GM19035 (cell line): ENCODE data around the gene C16orf96.
A peak's percentile ranks its signal among the peaks of the same experiment; 100 is the strongest.

Experiments used
- ATAC-seq: cut with Tn5 transposase; IDR thresholded peaks from one replicate; pipeline ENCODE4 v1.9.1; 2021; ENCODE audit not compliant: unreplicated experiment

C16orf96 gene

DNA sequence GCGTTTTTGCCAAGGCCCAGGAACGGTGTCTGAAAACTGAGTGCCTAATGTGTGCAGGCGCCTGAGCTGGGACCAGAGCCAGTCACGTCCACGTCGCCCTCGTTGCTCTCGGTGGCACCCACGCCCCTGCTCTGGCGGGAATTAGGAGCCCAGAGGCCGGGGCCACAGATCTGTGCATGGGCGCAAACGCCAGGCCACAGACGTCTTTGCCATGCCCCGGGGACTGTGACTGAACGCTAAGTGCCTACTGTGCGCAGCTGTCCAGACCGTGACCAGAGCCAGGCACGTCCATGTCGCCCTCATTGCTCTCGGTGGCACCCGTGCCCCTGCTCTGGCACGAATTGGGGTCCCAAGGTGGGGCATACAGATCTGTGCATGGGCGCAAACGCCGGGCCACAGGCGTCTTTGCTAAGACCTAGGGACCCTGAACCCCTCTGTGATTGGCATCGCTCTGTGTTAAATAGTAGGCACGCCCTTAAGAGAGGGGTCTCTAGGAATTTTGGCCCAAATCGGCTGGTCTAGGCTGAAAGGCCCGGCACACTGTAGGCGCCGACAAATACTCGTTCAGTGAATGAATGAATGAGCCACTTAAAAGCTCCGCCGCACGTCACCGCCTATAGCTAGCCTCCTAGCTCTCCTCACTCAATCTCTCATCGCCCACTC lies 59.4 kb downstream of the C16orf96 start:
- ATAC-seq = no peak

DNA sequence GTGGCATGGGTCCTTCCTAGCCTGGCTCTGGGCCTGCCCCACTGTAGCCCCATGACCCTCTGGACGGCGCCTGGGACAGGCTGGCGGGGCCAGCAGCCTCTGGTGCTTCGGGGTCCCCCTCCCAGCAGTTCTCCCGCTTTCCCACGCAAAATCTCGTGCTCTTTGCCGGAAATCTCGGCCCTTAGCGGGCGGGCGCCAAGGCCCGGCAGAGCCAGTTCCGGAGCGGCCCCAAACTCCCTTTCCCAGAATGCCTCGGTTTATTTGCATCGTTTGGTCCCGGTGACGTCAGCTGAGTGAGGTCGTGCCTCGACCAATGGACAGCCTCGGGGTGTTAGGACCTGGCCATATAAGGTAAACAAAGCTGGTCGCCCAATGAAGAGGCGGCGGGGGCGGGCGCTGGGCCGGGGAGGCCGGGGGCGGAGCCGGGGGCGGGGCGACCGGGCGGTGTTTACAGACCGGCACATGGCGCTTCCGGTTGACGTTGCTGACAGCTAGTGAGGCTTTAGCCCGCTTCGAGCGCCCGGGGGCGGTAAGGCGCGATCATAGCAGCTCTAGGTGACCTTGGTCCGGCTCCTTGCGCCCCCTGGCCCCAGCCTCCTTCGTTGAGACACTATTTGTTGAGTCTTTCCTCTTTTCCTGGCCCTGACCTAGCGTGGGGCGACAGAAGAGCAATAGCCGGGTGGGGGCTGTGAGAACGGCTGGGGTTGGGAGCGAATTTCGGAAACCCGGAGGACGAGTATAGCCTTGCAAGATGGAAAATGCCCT lies 60.1 kb downstream of the C16orf96 start:
- peak; percentile 71 for ATAC-seq

DNA sequence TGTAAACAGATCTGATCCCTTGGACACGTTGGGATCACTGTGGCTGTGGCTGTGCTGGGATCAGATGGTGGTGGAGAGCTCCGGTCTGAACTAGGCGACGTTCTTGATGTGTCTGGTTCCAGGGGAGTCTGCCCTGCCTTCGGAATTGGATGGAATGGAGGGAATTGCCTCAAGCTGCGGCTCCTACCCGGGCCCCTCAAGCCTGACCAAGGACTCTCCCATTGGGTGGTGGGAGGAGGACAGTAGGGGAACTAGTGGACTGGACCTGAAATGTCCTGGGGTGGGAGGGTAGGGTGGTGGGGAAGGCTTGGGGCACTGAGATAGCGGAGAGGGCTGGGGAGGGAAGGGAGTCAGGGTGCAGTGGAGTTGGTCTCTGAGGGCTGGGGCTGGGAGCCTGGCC lies 61.7 kb downstream of the C16orf96 start:
- no peak for ATAC-seq

DNA sequence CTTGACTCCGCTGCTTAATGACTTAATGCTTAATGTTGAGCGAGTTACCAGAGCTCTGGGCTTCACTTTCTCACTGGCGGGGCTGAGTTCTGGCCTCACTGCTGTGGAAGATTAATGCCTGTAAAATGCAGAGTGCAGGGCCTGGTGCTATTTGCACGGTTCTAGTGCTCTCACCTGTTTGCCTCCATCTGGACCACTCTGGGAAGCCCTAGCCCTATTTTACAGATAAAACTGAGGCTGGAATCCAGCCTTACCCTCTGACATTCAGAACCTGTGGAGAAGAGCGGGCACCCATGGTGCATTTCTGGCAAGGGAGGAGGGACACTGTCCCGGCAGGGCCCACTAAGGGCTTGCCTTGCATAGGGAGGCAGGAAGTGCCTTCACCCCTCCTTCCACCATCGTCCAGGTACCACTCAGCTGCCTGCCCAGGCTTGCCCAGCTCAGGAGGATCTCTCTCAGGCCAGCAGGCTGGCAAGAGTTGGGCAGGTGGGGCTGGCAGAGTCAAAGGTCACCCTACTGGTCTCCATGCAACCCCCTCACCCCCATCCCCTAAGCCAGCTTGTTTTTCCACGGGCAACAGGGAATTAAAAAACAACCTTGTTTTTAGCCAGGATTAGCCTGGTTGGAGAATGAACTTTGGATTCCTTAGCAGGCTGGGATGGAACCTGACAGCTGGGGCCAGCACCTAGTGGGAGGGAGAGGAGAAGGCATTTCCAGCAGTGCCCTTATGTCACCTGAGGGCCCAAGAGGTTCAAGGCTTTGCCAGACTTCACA lies 62.7 kb downstream of the C16orf96 start:
- no peak for ATAC-seq

DNA sequence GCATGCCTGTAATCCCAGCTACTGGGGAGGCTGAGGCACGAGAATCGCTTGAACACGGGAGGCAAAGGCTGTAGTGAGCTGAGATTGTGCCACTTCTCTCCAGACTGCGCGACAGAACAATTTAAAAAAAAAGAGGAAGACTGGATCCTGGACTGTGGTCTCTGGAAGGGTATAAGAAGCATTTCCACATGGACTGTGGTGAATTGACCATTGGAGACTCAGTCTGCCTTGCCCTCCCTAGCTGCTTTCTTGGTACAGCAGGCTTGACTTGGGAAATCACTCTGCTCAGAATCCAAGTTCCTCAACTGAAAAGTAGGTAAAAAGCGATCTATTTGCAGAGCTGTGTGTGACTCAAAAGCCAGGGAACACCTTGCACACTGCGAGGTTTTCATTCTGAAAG lies 67.5 kb downstream of the C16orf96 start:
- no peak for ATAC-seq

DNA sequence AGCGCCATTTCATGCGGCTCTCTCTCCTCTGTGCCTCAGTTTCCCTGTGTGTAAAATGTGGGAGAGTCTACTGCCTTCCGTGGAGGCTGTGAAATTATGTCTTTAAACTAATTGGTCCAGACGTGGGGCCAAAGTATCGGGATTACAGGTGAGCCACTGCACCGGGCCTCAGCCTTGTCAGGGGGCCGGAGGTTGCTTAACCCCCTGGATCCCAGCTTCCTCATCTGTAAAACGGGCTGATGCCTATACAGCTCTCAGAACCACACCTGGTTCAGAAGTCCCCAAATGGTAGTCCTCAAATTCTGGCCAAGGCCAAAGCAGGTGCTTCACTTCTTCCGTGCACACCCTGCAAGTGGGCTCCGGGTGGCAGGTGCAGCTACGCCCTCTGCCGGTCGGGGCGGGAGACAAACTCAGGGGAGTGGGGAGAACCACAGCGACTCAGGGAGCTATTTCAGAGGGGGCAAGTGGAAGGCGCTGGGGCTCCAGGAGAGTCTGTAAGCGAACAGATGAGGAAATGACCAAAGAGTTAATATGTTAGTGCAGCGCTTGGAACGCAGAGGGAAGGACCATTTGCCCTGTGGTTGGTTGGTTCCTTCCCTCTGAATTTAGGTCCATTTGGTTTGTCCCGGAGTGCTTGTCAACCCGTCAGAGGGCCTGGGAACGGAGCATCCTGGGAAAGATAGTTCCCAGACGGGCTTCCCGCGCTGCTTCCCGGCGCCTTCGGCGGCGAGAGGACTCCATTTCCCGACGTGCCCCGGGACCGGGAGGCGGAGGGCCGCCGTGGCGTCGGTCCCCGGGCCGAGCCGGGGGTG lies 68.1 kb downstream of the C16orf96 start, which contains the start of gene MGRN1:
MGRN1 (plus strand) TSS at position 812 of the 812 bp plus-strand sequence. CDS start 135 bp downstream, outside the sequence.
- peak; percentile 66 for ATAC-seq

DNA sequence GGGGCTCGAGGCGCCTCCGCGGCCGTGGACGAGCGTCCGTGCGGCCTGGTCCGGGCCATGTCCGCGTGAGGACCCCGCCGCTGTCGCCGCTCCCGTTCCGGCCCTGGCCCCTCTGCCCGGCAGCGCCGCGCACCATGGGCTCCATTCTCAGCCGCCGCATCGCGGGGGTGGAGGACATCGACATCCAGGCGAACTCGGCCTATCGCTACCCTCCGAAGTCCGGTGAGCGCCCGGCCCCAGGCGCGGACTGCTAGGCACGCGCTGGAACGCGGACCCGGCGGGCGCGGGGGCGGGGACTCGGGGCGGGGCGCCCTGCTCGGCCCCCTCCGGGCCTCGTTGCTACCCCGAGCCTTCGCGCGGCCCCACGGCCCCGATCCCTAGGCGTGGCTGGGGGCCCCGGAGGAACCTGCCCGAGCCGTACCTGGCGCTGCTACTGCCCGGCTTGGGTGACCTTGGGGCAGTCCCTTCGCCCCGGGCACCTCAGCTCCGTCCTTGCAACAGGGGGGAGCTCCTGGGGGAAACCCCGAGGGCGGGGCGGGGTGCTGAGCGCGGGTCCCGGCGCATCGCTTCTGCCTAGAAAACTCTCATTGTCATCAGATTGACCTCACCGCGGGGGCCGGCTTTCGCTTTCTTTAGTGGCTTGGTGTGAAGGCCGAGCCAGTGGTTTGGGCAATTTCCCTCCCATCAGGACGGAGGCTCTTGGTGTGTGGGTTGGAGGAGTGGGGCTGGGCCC lies 68.9 kb downstream of the C16orf96 start:
- ATAC-seq = peak; percentile 52

DNA sequence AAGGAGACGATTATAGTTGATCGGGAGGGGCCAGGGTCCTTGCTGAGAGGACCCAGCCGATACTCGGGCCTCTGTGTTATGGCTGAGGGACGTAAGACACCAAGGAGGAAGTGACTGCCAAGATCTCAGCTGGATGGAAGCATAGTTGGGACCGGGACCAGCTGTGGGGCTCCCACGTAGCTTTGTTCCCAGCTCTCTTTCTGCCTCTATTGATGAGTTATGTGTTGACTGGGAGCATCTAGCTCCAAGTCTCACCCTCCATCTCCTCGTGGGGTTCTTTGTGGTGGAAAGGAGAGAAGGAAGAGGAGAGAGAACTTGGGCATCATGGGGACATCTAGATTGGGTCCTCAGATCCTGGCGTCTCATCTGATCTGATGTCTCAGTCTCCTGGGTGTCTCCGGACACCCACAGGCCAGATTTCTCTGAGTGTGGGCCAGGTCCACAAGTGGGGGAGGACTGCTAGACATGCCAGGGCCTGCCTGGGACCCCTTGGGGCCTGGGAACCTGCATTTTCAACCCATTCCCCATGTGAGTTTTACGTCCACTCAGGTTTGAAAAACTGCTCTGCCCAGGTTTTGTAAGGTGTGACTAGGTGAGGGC lies 69.5 kb downstream of the C16orf96 start:
- ATAC-seq = no peak

DNA sequence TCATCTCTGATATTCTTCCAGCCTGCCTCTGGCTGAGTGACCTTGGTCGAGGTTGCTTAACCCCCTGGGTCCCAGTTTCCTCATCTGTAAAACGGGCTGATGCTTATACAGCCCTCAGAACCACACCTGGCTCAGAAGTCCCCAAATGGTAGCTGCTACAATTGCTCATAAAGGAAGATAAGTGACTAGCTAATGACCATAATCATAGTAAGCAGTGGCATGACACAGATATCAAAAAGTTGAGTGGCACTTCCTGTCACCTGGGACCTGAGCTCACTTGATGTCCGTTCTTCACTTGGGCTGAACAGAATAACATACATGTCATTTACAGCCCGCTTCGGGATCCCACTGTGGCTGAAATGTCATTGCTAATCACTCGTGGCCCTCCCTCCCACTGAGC lies 70.3 kb downstream of the C16orf96 start:
- ATAC-seq = no peak

DNA sequence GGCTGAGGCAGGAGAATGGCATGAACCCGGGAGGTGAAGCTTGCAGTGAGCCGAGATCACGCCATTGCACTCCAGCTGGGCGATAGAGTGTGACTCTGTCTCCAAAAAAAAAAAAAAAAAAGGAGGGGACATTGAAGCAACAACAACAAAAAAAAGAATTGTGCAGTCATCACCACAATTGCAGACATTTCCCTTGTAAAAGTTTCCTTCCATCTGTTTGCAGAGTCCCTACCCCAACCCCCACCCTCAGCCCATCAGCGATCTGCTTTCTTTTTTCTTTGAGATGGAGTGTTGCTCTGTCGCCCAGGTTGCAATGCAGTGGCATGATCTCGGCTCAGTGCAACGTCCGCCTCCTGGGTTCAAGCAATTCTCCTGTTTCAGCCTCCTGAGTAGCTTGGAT lies 72.1 kb downstream of the C16orf96 start:
- no peak for ATAC-seq

DNA sequence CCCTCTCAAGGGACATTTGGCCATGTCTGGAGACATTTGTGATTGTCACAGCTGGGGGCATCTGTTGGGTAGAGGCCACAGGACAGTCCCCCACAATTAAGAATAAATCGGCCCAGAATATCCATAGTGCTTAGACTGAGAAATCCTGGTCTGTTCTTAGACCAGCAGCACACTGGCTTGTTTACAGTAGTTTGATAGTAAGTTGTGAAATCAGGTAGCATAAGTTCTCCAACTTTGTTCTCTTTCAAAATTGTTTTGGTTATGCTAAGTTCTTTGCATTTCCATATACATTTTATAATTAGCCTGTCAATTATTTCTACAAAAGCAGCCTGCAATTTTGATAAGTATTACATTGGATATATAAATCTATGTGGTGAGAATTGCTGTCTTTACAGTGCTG lies 75.3 kb downstream of the C16orf96 start:
- ATAC-seq = no peak

DNA sequence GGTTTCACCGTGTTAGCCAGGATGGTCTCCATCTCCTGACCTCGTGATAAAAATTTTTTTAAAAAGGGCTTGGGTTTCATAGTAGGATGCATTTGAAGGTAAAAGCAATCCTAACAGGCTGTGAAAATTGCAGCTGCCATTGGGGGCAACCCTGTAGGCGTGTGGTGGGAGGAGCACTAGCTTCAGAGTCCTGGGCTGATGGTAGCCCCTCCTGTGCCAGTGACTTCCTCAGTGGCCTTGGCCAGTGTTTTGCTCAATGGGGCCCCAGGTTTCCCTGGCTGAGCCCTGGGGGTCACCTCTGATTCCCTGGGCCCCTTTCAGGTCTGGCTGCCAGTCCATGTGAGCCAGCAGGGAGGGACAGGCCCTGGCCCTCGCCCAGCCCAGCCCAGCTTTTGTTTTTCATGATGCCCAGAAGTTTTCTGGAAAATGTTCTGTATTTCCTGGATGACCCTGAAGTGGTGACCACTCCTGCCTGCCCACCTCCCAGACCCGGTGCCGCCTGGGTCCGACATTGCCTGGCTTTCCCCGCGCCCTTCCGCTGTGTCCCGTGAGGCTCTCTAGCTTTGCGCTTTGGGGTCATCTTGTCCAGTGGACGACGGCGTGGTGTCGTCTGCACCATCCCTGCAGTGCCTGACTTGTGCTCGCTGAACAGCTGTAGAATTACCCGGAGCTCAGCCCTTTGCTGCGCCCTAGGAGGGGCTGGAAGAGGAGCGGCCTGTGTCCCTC lies 77.9 kb downstream of the C16orf96 start:
- ATAC-seq = no peak

DNA sequence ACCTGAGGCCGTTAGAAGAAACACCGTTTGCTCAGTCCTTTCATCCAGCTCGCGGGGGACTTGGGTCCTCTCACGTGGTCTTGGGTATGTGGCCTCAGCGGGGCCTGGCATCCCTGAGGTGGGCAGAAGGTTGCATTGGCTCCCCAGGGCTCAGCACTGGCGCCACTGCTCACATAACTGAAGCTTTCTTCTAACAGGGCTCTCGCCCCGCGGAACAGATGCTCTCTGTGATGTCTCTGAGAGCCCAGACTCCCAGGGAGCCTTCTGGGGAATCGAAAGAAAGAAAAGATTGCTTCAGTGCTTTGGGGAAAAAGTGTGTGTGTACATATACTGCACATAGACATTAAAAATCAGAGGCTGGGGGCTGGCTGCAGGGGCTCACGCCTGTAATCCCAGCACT lies 78.6 kb downstream of the C16orf96 start:
- no peak for ATAC-seq

DNA sequence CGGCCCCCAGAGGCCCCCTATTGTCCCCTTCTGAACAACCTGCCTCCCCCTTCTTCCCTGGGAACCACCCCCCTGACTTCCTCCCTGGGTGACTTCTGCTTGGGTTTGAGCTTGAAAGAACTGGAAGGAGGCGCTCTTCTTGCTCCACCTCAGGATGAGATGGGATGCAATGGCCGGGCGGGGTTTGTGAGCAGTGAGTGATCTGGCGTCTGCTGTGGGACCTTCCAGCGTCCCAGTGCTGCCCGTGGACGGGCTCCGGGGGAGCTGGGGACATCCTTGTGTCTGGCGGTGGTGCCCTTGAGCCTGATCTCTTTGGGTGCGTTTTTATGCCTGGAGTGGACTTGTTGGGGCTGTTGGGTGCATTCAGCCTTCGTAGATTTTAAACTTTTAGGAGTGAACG lies 80.1 kb downstream of the C16orf96 start:
- ATAC-seq = no peak

DNA sequence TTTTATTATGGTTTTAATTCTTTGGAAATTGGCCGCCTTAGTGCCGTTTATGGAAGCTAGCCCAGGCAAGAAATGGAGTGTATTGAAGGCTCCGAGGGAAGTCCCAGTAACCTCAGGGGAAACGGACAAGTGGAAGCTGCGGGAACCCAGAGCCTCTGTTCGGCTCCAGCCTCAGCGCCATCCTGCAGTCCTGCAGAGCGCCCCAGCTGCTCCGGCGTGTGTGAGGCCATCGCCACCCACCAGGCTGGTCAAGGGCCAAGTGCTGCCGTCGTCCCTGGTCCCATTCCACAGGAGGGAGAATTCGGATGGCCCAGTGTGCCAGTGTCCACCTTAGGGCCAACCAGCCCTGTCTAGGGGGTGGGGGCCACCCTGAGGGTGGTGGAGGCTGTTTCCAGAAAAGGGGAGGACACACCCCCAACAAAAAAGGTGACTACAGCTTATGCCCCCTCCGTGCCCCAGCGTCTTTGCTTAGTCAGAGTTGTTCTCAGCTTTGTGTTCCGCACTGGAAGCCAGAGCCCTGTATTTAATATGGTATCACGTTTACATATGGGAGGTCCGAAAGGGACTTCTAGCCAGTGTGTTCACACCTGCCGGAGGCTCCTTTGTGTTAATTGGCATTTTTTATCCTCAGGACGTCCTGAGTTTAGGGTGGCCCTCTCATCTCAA lies 81.5 kb downstream of the C16orf96 start:
- no peak for ATAC-seq

DNA sequence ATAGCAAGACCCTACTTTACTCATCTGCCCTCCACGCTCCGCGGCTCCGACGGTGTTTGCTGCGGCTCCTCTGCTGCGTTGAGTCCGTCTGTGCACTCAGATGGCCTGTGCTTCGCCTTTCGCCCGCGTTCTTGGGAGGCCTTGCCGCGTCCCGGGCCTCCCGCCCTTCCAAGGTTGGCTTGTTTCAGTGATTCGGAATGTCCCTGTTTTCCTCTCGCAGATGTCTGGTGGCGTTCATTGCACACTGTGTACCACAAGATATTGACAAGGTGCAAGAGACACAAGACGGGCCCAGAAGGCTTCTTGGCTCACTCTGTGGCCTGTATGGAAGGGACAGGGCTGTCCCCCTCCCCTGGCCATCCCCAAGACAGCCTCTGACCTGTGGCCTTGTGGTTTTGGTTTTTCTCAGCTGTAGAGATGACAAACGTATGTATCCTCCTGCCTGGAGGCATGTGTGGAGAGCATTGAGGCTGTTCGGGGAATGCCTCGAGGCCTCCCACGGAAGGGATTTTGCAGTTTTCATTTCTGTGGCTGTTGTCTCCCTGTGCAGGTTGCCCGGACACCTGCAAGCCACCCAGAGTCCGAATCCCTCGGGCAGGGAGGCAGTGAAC lies 83.9 kb downstream of the C16orf96 start:
- ATAC-seq = no peak

DNA sequence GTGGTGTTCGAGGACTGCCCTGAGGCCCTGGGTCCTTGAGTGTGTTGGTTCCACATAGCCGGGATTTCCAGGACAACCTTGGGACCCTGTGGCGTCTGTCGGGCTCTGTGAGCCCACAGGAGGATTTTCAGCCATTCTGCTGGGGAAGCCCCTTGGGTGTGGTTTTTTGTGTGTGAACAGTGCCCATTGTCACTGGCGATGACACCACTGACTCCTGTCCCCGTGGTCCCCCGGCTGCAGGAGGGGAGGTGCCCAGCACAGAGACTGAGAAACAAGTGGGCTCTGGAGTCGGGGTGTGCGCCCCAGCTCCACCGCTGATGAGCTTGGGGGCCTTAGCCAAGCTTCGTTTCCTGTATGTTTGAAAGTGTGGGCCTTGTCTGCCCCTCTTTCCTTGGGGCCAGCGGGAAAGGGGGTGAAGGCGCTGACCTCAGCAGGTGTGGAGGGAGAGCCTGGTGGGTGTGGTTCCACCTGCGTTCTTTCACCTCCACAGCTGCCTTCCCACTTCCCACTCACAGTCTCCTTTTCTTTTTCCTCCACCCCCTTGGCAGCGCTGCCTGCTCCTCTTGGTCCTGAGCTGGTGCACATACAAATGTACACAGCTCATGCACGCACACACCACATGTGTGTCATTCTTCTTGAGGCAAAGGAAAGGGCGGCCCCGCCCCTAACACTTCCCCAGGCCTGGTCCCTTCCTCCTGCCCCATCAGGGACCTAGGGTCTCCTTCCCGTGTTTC lies 84.6 kb downstream of the C16orf96 start:
- ATAC-seq = no peak

DNA sequence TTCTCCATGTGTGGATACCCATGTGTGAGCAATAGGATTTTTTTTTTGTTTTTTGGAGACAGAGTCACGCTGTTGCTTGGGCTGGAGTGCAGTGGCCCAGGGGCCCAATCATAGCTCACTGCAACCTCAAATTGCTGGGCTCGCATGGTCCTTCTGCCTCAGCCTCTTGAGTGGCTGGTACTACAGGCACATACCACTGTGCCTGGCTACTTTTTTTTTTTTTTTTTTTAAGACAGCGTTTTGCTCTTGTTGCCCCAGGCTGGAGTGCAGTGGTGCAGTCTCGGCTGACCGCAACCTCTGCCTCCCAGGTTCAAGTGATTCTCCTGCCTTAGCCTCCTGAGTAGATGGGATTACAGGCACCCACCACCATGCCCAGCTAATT lies 85.2 kb downstream of the C16orf96 start:
- no peak for ATAC-seq
